Gastroesophageal sphincter (tissue), 3 donors: Measurements from ENCODE around the gene TTLL5.

Experiments used
- EP300 ChIP-seq: sonication (generic); formaldehyde crosslinking; IDR thresholded peaks from one replicate; pipeline ENCODE4 v1.6.1; 2017; ENCODE audit warnings: antibody characterized with exemption, mild to moderate bottlenecking
- POLR2A ChIP-seq, 2 donors: fragments of 450-650 bp; IDR thresholded peaks; one replicate each; pipeline ENCODE4 v1.6.1; 2017; ENCODE audit warnings: antibody characterized with exemption in 2 of 2, mild to moderate bottlenecking in 2 of 2, moderate library complexity in 1 of 2
- POLR2AphosphoS5 ChIP-seq: sonication (generic); formaldehyde crosslinking; IDR thresholded peaks from one replicate; pipeline ENCODE4 v1.6.1; 2017; ENCODE audit warnings: antibody characterized with exemption
- TF ChIP-seq, protein P1 (sequence below), 4 experiments: fragments of 200-600 bp in 2 of 4; fragments of 450-650 bp in 2 of 4; sonication (generic) in 1 of 4; IDR thresholded peaks; one replicate each; pipeline ENCODE4 v1.5.1; 2017 to 2019; ENCODE audit warnings: antibody characterized with exemption in 4 of 4, mild to moderate bottlenecking in 2 of 4, moderate library complexity in 2 of 4

DNA sequence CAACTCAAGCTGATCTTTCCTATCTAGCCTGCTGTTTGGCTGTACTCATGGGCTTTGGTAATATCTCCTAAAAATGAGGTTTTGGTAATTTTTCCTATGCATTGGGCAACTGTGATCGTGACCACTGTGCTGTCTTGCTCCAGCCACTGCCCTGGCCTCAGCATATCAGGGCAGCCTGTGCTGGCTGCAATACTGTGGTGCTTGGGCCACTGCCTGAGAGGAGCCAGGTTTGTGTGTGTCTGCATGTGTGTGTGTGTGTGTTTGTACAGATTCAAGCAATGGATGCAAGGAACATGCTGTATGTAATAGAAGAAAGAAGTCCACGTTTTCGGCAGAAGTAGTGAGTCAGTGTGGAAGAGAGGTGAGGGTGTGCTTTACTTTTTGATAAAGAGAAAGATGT lies 13.4 kb upstream of the TTLL5 start:
- TF ChIP-seq, protein P1, sequence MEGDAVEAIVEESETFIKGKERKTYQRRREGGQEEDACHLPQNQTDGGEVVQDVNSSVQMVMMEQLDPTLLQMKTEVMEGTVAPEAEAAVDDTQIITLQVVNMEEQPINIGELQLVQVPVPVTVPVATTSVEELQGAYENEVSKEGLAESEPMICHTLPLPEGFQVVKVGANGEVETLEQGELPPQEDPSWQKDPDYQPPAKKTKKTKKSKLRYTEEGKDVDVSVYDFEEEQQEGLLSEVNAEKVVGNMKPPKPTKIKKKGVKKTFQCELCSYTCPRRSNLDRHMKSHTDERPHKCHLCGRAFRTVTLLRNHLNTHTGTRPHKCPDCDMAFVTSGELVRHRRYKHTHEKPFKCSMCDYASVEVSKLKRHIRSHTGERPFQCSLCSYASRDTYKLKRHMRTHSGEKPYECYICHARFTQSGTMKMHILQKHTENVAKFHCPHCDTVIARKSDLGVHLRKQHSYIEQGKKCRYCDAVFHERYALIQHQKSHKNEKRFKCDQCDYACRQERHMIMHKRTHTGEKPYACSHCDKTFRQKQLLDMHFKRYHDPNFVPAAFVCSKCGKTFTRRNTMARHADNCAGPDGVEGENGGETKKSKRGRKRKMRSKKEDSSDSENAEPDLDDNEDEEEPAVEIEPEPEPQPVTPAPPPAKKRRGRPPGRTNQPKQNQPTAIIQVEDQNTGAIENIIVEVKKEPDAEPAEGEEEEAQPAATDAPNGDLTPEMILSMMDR (IDR thresholded peaks at IDR 0.05): no peak
- TF ChIP-seq POLR2A (IDR thresholded peaks at IDR 0.05) (no peak), EP300 (no peak), POLR2AphosphoS5 (no peak)
